Left ventricle myocardium inferior (tissue), 1 donor: ENCODE data around the gene ANGPTL3. TPM values are rescaled to one million over a fixed set of nuclear protein-coding genes. Genes with fewer than 3 reads are reported as not detected.

ENCODE experiments used
- DNase-seq: peaks from one replicate; pipeline ENCODE4 v3.0.0-alpha.2; 2020
- H3K27ac ChIP-seq: fragments of 200-600 bp; replicated peaks from 2 replicates; pipeline ENCODE4 v1.8.0; 2021
- H3K27me3 ChIP-seq: fragments of 200-600 bp; 2 replicates; pipeline ENCODE4 v1.8.0; 2021; ENCODE audit warnings: low read depth
- H3K36me3 ChIP-seq: fragments of 200-600 bp; 2 replicates; pipeline ENCODE4 v1.8.0; 2021
- H3K4me1 ChIP-seq: fragments of 200-600 bp; 2 replicates; pipeline ENCODE4 v1.8.0; 2021
- H3K4me3 ChIP-seq: fragments of 200-600 bp; 2 replicates; pipeline ENCODE4 v1.8.0; 2021; ENCODE audit warnings: mild to moderate bottlenecking, moderate library complexity
- H3K9me3 ChIP-seq: fragments of 200-600 bp; replicated peaks from 2 replicates; pipeline ENCODE4 v1.8.0; 2021
- intact Hi-C: fragments of 100-400 bp; cut with micrococcal nuclease; formaldehyde crosslinking; loops from one replicate; pipeline ENCODE4 v1.11.0; 2022
- total RNA-seq: library from RNA; stranded (reverse); fragmentation: NEBNext Ultra II Directional; extraction: Animal tissue kit (Norgen Biotek cat#: 25700); gene quantifications from one replicate; pipeline ENCODE4 v1.2.1, GENCODE V29; 2021
- TF ChIP-seq, protein P1 (sequence below): fragments of 200-600 bp; IDR thresholded peaks from 2 replicates; pipeline ENCODE4 v1.8.0; 2021; ENCODE audit warnings: antibody characterized with exemption, mild to moderate bottlenecking, borderline replicate concordance
- donor health status: DM: no; HTN: yes; CAD: no; lungs with severe emphysema.

ANGPTL3 gene
- total RNA-seq, 1 donor from 2014 or later: not detected

- Histone ChIP-seq H3K27ac (no peak overlapping the region), H3K36me3 (peaks cover 3% of the 10 kb centered on the region), H3K27me3 (no peaks in the 10 kb centered on the region), H3K9me3 (no peaks in the 10 kb centered on the region), H3K4me3 (no peak overlapping the region), H3K4me1 (peaks cover 11% of the 10 kb centered on the region)
- intact Hi-C loops: no loop called here
- TF ChIP-seq, protein P1, sequence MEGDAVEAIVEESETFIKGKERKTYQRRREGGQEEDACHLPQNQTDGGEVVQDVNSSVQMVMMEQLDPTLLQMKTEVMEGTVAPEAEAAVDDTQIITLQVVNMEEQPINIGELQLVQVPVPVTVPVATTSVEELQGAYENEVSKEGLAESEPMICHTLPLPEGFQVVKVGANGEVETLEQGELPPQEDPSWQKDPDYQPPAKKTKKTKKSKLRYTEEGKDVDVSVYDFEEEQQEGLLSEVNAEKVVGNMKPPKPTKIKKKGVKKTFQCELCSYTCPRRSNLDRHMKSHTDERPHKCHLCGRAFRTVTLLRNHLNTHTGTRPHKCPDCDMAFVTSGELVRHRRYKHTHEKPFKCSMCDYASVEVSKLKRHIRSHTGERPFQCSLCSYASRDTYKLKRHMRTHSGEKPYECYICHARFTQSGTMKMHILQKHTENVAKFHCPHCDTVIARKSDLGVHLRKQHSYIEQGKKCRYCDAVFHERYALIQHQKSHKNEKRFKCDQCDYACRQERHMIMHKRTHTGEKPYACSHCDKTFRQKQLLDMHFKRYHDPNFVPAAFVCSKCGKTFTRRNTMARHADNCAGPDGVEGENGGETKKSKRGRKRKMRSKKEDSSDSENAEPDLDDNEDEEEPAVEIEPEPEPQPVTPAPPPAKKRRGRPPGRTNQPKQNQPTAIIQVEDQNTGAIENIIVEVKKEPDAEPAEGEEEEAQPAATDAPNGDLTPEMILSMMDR: no peak
- no peak for DNase-seq
Measured at GRCh38 chr1:62585469-62586155, 11.7 kb upstream of the ANGPTL3 start.

DNA sequence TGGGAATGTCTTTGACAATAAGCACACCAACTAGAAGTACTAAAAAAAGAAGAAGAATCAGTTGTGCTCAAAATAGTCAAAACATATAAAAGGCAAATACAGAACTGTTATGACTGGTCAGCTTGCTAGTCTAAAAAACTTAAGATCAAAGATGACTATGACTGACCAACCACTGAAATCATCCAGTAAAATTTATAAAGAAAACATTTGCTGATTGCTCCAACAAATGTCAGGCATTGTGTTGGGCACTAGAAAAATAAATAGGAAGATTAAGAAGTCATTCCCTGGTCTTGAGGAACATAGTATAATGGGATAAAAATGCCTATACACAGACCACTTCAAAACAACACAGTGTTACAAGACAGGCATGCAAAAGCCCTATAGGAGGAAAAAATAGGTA, 9.3 kb upstream of the ANGPTL3 start:
- intact Hi-C loops: no loop called here
- Histone ChIP-seq H3K4me1 (peaks cover 4% of the 10 kb centered on the region), H3K27me3 (no peaks in the 10 kb centered on the region), H3K36me3 (peaks cover 3% of the 10 kb centered on the region), H3K9me3 (no peaks in the 10 kb centered on the region), H3K27ac (no peak overlapping the region), H3K4me3 (no peak overlapping the region)
- DNase-seq: no peak
- TF ChIP-seq, protein P1: no peak

- Histone ChIP-seq H3K4me1 (peaks cover 4% of the 10 kb centered on the region), H3K4me3 (no peak overlapping the region), H3K9me3 (no peaks in the 10 kb centered on the region), H3K27me3 (no peaks in the 10 kb centered on the region), H3K36me3 (peaks cover 3% of the 10 kb centered on the region), H3K27ac (no peak overlapping the region)
- no peak for DNase-seq
- intact Hi-C loops: no loop called here
- TF ChIP-seq, protein P1: no peak
Measured at GRCh38 chr1:62589321-62589720, 8.0 kb upstream of the ANGPTL3 start.

GRCh38 chr1:62590255-62590969, 6.9 kb upstream of the ANGPTL3 start:
- TF ChIP-seq, protein P1: no peak
- intact Hi-C loops: no loop called here
- peaks cover 3% of the 10 kb centered on the region for H3K36me3 ChIP-seq

GRCh38 chr1:62590970-62591368, 6.4 kb upstream of the ANGPTL3 start:
- H3K36me3 ChIP-seq: peaks cover under 1% of the 10 kb centered on the region
- no peak overlapping the region for H3K27ac ChIP-seq
- TF ChIP-seq, protein P1: no peak
- peaks cover 4% of the 10 kb centered on the region for H3K4me1 ChIP-seq
- H3K4me3 ChIP-seq: no peak overlapping the region
- H3K9me3 ChIP-seq: no peaks in the 10 kb centered on the region
- DNase-seq: no peak
- H3K27me3 ChIP-seq: no peaks in the 10 kb centered on the region
- intact Hi-C loops: no loop called here

More at GRCh38 chr1:62590255-62590969, 6.9 kb upstream of the ANGPTL3 start:
- H3K27me3 ChIP-seq: no peaks in the 10 kb centered on the region
- DNase-seq: no peak
- H3K4me3 ChIP-seq: no peak overlapping the region
- H3K27ac ChIP-seq: no peak overlapping the region
- peaks cover 4% of the 10 kb centered on the region for H3K4me1 ChIP-seq
- no peaks in the 10 kb centered on the region for H3K9me3 ChIP-seq
